Keratinocyte (primary cell): ENCODE data around the gene DCK. TPM values are rescaled to one million over a fixed set of nuclear protein-coding genes. Genes with fewer than 3 reads are reported as not detected.

Experiments
- DNase-seq: peaks from one replicate; pipeline ENCODE4 v3.0.0-alpha.2; 2011; ENCODE audit warnings: low read depth, missing footprints, low spot score
- FAIRE-seq: peaks from 2 replicates; lab custom pipeline; 2011; peaks lifted over from hg19 to GRCh38; lab: Jason Lieb, UNC
- H2AFZ ChIP-seq: 2 replicates; pipeline ENCODE4 v1.6.0; 2012; ENCODE audit warnings: low read length, control low read depth, inconsistent platforms; ENCODE audit not compliant: control insufficient read depth
- H3K27ac ChIP-seq: 2 replicates; pipeline ENCODE4 v1.5.1; 2011; ENCODE audit warnings: low read length; ENCODE audit not compliant: control insufficient read depth, insufficient read depth
- H3K27me3 ChIP-seq: 3 replicates; pipeline ENCODE4 v1.6.0; 2011; ENCODE audit warnings: low read length; ENCODE audit not compliant: control insufficient read depth, insufficient read depth; ENCODE audit errors: extremely low read depth
- H3K36me3 ChIP-seq, 2 experiments: 2 replicates in 1 of 2; 3 replicates in 1 of 2; pipeline ENCODE4 v1.5.1; 2011; ENCODE audit warnings: low read length in 2 of 2, mild to moderate bottlenecking in 1 of 2; ENCODE audit not compliant: control insufficient read depth in 2 of 2, insufficient read depth in 2 of 2; ENCODE audit errors: extremely low read depth in 1 of 2
- H3K4me1 ChIP-seq: 3 replicates; pipeline ENCODE4 v1.5.1; 2011; ENCODE audit warnings: low read length; ENCODE audit not compliant: control insufficient read depth, insufficient read depth; ENCODE audit errors: extremely low read depth
- H3K4me2 ChIP-seq: 3 replicates; pipeline ENCODE4 v1.6.0; 2011; ENCODE audit warnings: low read depth, low read length; ENCODE audit not compliant: control insufficient read depth, insufficient read depth; ENCODE audit errors: extremely low read depth
- H3K4me3 ChIP-seq, 3 experiments: fragments of 200-600 bp in 1 of 3; sonication (generic) in 1 of 3; 2 replicates in 2 of 3; 3 replicates in 1 of 3; pipeline ENCODE4 v1.5.1; 2011 to 2016; ENCODE audit warnings: low read length in 3 of 3, mild to moderate bottlenecking in 3 of 3, control low read depth in 2 of 3, inconsistent platforms in 1 of 3, low read depth in 1 of 3, mixed read lengths in 1 of 3, mixed run types in 1 of 3, moderate library complexity in 1 of 3; ENCODE audit not compliant: control insufficient read depth in 2 of 3, insufficient read depth in 2 of 3; ENCODE audit errors: extremely low read depth in 1 of 3
- H3K79me2 ChIP-seq: 2 replicates; pipeline ENCODE4 v1.6.0; 2012; ENCODE audit warnings: low read length; ENCODE audit not compliant: control insufficient read depth, insufficient read depth
- H3K9ac ChIP-seq: 3 replicates; pipeline ENCODE4 v1.6.0; 2011; ENCODE audit warnings: low read length; ENCODE audit not compliant: control insufficient read depth, insufficient read depth; ENCODE audit errors: extremely low read depth
- H3K9me1 ChIP-seq: 3 replicates; pipeline ENCODE4 v1.6.0; 2011; ENCODE audit warnings: low read length; ENCODE audit not compliant: control insufficient read depth, insufficient read depth; ENCODE audit errors: extremely low read depth
- H3K9me3 ChIP-seq: 2 replicates; pipeline ENCODE4 v1.5.1; 2012; ENCODE audit warnings: low read depth, low read length; ENCODE audit not compliant: control insufficient read depth
- H4K20me1 ChIP-seq: 3 replicates; pipeline ENCODE4 v1.6.0; 2011; ENCODE audit warnings: low read length; ENCODE audit not compliant: control insufficient read depth, insufficient read depth; ENCODE audit errors: extremely low read depth
- EZH2 ChIP-seq: IDR thresholded peaks from one replicate; pipeline ENCODE4 v1.6.1; 2012; ENCODE audit warnings: inconsistent platforms, mild to moderate bottlenecking, low read length, moderate library complexity
- dilution Hi-C: fragments of 300-500 bp; cut with MboI; formaldehyde crosslinking; loops from one replicate; pipeline ENCODE4 v1.7.0; 2020; ENCODE audit warnings: low sequenced_read_pairs; ENCODE audit not compliant: extremely low pct_ligation_motif_present
- polyA plus RNA-seq, 5 experiments: library from polyadenylated mRNA; depleted of rRNA in 3 of 5; stranded (reverse) in 3 of 5; stranded (forward) in 1 of 5; unstranded in 1 of 5; fragments of >200 nt; gene quantifications; 1 replicate in 1 of 5; 2 replicates in 3 of 5; 3 replicates in 1 of 5; pipeline versions ENCODE4 v1.2.1 to v1.2.3, GENCODE V29; 2011 to 2012; ENCODE audit warnings: missing spikeins in 2 of 5, low read depth in 1 of 5, low replicate concordance in 1 of 5
- TF ChIP-seq, protein P1 (sequence below), 3 experiments: IDR thresholded peaks in 1 of 3; conservative IDR thresholded peaks in 1 of 3; optimal IDR thresholded peaks in 1 of 3; 2 replicates in 2 of 3; 3 replicates in 1 of 3; pipeline versions ENCODE3 to v1.5.1; 2011; ENCODE audit warnings: low read length in 3 of 3, mild to moderate bottlenecking in 3 of 3, moderate library complexity in 2 of 3, control low read depth in 1 of 3, inconsistent platforms in 1 of 3; ENCODE audit not compliant: insufficient read depth in 2 of 3; ENCODE audit errors: extremely low read depth in 1 of 3

DCK gene
- polyA plus RNA-seq, 1 donor (not counting 4 experiments of a cell fraction or from before 2014, with no cell fraction given) = 11.3 TPM

DNA sequence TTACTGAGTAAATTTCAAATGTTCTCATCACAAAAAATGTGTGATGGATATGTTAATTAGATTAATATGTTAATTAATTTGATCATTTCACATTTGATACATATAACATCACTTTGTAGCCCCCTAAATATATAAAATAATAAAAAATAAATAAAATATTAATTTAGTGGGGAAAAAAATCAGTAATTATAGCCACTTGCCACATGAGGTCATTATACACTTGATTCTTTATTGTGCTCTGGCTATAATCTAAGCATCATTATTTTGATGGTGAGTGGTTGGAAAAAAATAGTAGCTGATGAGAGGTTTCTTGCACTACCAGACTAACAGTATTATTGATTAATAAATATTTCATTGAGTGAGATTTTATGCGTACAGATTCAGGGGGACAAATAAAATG lies 57.4 kb downstream of the DCK start:
- Histone ChIP-seq H3K36me3 (no peaks in the 10 kb centered on the region), H3K9me3 (no peaks in the 10 kb centered on the region), H3K27ac (no peak overlapping the region), H3K4me1 (no peaks in the 10 kb centered on the region), H3K9ac (no peak overlapping the region), H4K20me1 (no peaks in the 10 kb centered on the region), H3K27me3 (no peaks in the 10 kb centered on the region), H2AFZ (no peak overlapping the region), H3K9me1 (no peaks in the 10 kb centered on the region), H3K79me2 (no peaks in the 10 kb centered on the region), H3K4me2 (no peak overlapping the region), H3K4me3 (no peak overlapping the region)
- TF ChIP-seq, protein P1, sequence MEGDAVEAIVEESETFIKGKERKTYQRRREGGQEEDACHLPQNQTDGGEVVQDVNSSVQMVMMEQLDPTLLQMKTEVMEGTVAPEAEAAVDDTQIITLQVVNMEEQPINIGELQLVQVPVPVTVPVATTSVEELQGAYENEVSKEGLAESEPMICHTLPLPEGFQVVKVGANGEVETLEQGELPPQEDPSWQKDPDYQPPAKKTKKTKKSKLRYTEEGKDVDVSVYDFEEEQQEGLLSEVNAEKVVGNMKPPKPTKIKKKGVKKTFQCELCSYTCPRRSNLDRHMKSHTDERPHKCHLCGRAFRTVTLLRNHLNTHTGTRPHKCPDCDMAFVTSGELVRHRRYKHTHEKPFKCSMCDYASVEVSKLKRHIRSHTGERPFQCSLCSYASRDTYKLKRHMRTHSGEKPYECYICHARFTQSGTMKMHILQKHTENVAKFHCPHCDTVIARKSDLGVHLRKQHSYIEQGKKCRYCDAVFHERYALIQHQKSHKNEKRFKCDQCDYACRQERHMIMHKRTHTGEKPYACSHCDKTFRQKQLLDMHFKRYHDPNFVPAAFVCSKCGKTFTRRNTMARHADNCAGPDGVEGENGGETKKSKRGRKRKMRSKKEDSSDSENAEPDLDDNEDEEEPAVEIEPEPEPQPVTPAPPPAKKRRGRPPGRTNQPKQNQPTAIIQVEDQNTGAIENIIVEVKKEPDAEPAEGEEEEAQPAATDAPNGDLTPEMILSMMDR (optimal IDR thresholded peaks at IDR 0.05 in 1 of 3, IDR thresholded peaks at IDR 0.05 in 1 of 3, conservative IDR thresholded peaks at IDR 0.05 in 1 of 3; ENCODE audit: extremely low read depth in 1 of 3, insufficient read depth in 2 of 3, low read length in 3 of 3) = no peak
- no peak for TF ChIP-seq EZH2
- no peak for FAIRE-seq
- no peak for DNase-seq
- dilution Hi-C loops = no loop called here

DNA sequence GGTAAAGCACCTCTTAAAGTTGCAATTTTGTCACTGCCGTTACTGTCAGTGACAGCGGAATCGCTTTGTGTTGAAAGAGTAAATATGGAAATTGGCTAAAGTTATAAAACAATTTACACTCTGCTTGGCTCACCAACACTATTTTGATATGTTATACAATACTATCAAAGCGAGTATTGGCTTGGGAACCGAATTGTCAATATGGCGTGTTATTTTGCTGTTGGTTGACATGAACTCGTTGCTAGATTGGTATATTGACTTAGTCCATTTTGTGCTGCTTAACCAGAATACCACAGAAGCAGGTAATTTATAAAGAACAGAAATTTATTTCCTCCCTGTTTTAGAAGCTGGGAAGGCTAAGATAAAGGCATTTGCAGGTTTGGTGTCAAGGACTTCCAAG lies 58.6 kb downstream of the DCK start:
- H3K79me2 ChIP-seq = no peaks in the 10 kb centered on the region
- H3K27me3 ChIP-seq = no peaks in the 10 kb centered on the region
- H3K4me3 ChIP-seq = no peak overlapping the region
- no peaks in the 10 kb centered on the region for H3K9me3 ChIP-seq
- TF ChIP-seq, protein P1 (optimal IDR thresholded peaks at IDR 0.05 in 1 of 3, IDR thresholded peaks at IDR 0.05 in 1 of 3, conservative IDR thresholded peaks at IDR 0.05 in 1 of 3; ENCODE audit: extremely low read depth in 1 of 3, insufficient read depth in 2 of 3, low read length in 3 of 3) = no peak
- no peak for TF ChIP-seq EZH2
- dilution Hi-C loops = no loop called here
- no peaks in the 10 kb centered on the region for H4K20me1 ChIP-seq
- FAIRE-seq = no peak
- no peak overlapping the region for H3K9ac ChIP-seq
- no peaks in the 10 kb centered on the region for H3K4me1 ChIP-seq
- H3K36me3 ChIP-seq = no peaks in the 10 kb centered on the region
- no peak overlapping the region for H3K27ac ChIP-seq
- H2AFZ ChIP-seq = no peak overlapping the region
- no peaks in the 10 kb centered on the region for H3K9me1 ChIP-seq
- no peak for DNase-seq
- H3K4me2 ChIP-seq = no peak overlapping the region
